Measurements from ENCODE around the gene TRIM23.

Gene TRIM23

GRCh38 chr5:65588694-65589093, 35.4 kb downstream of the TRIM23 start:
- no peak for TF ChIP-seq CTCF (IDR thresholded peaks at IDR 0.05; ENCODE audit: insufficient read depth, low read length, poor library complexity, severe bottlenecking)
- peaks cover 5% of the 10 kb centered on the region; the same call in 1 of the 2 replicates for H3K36me3 ChIP-seq (ENCODE audit: control insufficient read depth, insufficient read depth, low read length)
- no peak overlapping the region for H3K4me3 ChIP-seq (replicated peaks; ENCODE audit: low read depth, low read length)
- no peaks in the 10 kb centered on the region for H3K27me3 ChIP-seq (replicated peaks; ENCODE audit: control insufficient read depth, insufficient read depth, low read length)
- no peak for DNase-seq (ENCODE audit: extremely low read depth, insufficient read length)

- peaks cover 5% of the 10 kb centered on the region for H3K36me3 ChIP-seq (ENCODE audit: control insufficient read depth, insufficient read depth, low read length)
- H3K27me3 ChIP-seq (replicated peaks; ENCODE audit: control insufficient read depth, insufficient read depth, low read length): no peaks in the 10 kb centered on the region
- no peak for TF ChIP-seq CTCF (IDR thresholded peaks at IDR 0.05; ENCODE audit: insufficient read depth, low read length, poor library complexity, severe bottlenecking)
- no peak for DNase-seq (ENCODE audit: extremely low read depth, insufficient read length)
- no peak overlapping the region for H3K4me3 ChIP-seq (replicated peaks; ENCODE audit: low read depth, low read length)
Measured at GRCh38 chr5:65577141-65577540, 47.0 kb downstream of the TRIM23 start.

GRCh38 chr5:65570598-65571226, 53.4 kb downstream of the TRIM23 start:
- no peaks in the 10 kb centered on the region; the same call in none of the 2 replicates for H3K36me3 ChIP-seq (ENCODE audit: control insufficient read depth, insufficient read depth, low read length)
- no peak for DNase-seq (ENCODE audit: extremely low read depth, insufficient read length)
- no peak for TF ChIP-seq CTCF (IDR thresholded peaks at IDR 0.05; ENCODE audit: insufficient read depth, low read length, poor library complexity, severe bottlenecking)

GRCh38 chr5:65566505-65566904, 57.6 kb downstream of the TRIM23 start:
- H3K36me3 ChIP-seq (ENCODE audit: control insufficient read depth, insufficient read depth, low read length): no peaks in the 10 kb centered on the region
- no peak overlapping the region for H3K4me3 ChIP-seq (replicated peaks; ENCODE audit: low read depth, low read length)
- no peak for TF ChIP-seq CTCF (IDR thresholded peaks at IDR 0.05; ENCODE audit: insufficient read depth, low read length, poor library complexity, severe bottlenecking)
- no peak for DNase-seq (ENCODE audit: extremely low read depth, insufficient read length)
- no peaks in the 10 kb centered on the region for H3K27me3 ChIP-seq (replicated peaks; ENCODE audit: control insufficient read depth, insufficient read depth, low read length)

More at GRCh38 chr5:65570598-65571226, 53.4 kb downstream of the TRIM23 start:
- H3K4me3 ChIP-seq (replicated peaks; ENCODE audit: low read depth, low read length): no peak overlapping the region
- H3K27me3 ChIP-seq (replicated peaks; ENCODE audit: control insufficient read depth, insufficient read depth, low read length): no peaks in the 10 kb centered on the region

- H3K4me3 ChIP-seq (replicated peaks; ENCODE audit: low read depth, low read length): peak overlapping the region; percentile 75
- no peaks in the 10 kb centered on the region; the same call in 1 of the 2 replicates for H3K36me3 ChIP-seq (ENCODE audit: control insufficient read depth, insufficient read depth, low read length)
- H3K27me3 ChIP-seq (replicated peaks; ENCODE audit: control insufficient read depth, insufficient read depth, low read length): no peaks in the 10 kb centered on the region
- DNase-seq (ENCODE audit: extremely low read depth, insufficient read length): no peak
- no peak for TF ChIP-seq CTCF (IDR thresholded peaks at IDR 0.05; ENCODE audit: insufficient read depth, low read length, poor library complexity, severe bottlenecking)
Measured at GRCh38 chr5:65563777-65564176, 60.4 kb downstream of the TRIM23 start.

All from GM06990 (cell line).